GM13976 (cell line): ENCODE measurements around the gene CUL4A.

ENCODE experiments used
- DNase-seq: peaks from one replicate; pipeline ENCODE4 v3.0.0; 2012; ENCODE audit warnings: low spot score
- CTCF ChIP-seq: IDR thresholded peaks from 2 replicates; pipeline ENCODE4 v1.5.1; 2012; ENCODE audit warnings: borderline replicate concordance, mild to moderate bottlenecking; ENCODE audit not compliant: insufficient read depth; ENCODE audit errors: extremely low read depth, missing control alignments, control extremely low read depth
- in situ Hi-C: fragments of 300-500 bp; cut with MboI; formaldehyde crosslinking; loops from one replicate; pipeline ENCODE4 v1.12.0; 2022; ENCODE audit warnings: low sequenced_read_pairs, mixed read lengths, inconsistent platforms; ENCODE audit not compliant: unreplicated experiment

CUL4A gene

GRCh38 chr13:113178896-113179167 is 30.6 kb upstream of the CUL4A start:
- no peak for DNase-seq
- TF ChIP-seq CTCF: no peak
- in situ Hi-C loops: no loop called here

GRCh38 chr13:113179374-113180230 is 29.8 kb upstream of the CUL4A start:
- TF ChIP-seq CTCF: no peak
- no peak for DNase-seq
- in situ Hi-C loops: no loop called here

GRCh38 chr13:113182046-113182445 is 27.4 kb upstream of the CUL4A start:
- in situ Hi-C loops: no loop called here
- DNase-seq: no peak
- no peak for TF ChIP-seq CTCF

GRCh38 chr13:113183450-113184129 is 25.8 kb upstream of the CUL4A start:
- no peak for TF ChIP-seq CTCF
- no peak for DNase-seq
- in situ Hi-C loops: no loop called here

GRCh38 chr13:113184568-113185440 is 24.6 kb upstream of the CUL4A start:
- in situ Hi-C loops: no loop called here
- no peak for DNase-seq
- TF ChIP-seq CTCF: no peak

GRCh38 chr13:113186061-113186900 is 23.1 kb upstream of the CUL4A start:
- in situ Hi-C loops: no loop called here
- peak; percentile 83 for DNase-seq
- TF ChIP-seq CTCF: no peak
